Stomach (tissue), 4 donors: ENCODE data around the gene PGRMC1.

Experiments
- EP300 ChIP-seq: sonication (generic); formaldehyde crosslinking; IDR thresholded peaks from one replicate; pipeline ENCODE4 v1.6.1; 2017; ENCODE audit warnings: antibody characterized with exemption
- TF ChIP-seq, protein P1 (sequence below), 7 experiments: fragments of 450-650 bp in 4 of 7; fragments of 200-600 bp in 3 of 7; sonication (generic) in 3 of 7; IDR thresholded peaks; one replicate each; pipeline ENCODE4 v1.5.1; 2016 to 2019; ENCODE audit warnings: antibody characterized with exemption in 7 of 7, control low read depth in 2 of 7, mild to moderate bottlenecking in 1 of 7

DNA sequence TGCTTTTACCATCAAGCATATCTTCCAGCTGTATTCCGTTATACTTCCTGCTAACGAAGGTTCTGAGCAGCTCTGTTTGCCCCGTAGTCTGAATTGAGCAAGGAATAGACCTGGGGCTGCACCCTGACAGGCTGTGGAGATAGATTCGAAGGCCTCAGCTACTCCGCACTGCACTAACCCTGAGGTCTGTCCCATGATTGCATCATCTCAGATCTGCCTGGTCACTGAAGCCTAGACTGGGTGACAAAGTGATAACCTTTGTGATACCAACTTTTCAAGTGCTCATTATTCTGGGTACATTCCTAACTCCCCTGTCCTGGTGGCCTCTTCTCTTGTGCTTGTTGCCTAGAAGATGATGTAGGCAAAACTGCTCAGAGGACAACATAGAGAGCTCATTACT lies 29.9 kb upstream of the PGRMC1 start:
- TF ChIP-seq, protein P1, sequence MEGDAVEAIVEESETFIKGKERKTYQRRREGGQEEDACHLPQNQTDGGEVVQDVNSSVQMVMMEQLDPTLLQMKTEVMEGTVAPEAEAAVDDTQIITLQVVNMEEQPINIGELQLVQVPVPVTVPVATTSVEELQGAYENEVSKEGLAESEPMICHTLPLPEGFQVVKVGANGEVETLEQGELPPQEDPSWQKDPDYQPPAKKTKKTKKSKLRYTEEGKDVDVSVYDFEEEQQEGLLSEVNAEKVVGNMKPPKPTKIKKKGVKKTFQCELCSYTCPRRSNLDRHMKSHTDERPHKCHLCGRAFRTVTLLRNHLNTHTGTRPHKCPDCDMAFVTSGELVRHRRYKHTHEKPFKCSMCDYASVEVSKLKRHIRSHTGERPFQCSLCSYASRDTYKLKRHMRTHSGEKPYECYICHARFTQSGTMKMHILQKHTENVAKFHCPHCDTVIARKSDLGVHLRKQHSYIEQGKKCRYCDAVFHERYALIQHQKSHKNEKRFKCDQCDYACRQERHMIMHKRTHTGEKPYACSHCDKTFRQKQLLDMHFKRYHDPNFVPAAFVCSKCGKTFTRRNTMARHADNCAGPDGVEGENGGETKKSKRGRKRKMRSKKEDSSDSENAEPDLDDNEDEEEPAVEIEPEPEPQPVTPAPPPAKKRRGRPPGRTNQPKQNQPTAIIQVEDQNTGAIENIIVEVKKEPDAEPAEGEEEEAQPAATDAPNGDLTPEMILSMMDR (IDR thresholded peaks at IDR 0.05) = no peak
- TF ChIP-seq EP300 = no peak
